ENCODE data around the gene ZNF564. TPM values are rescaled to one million over a fixed set of nuclear protein-coding genes. Genes with fewer than 3 reads are reported as not detected.

ZNF564 gene
- total RNA-seq, 2 donors from 2014 or later, result 5.2 to 14.2 TPM

- no peak overlapping the region for H3K27ac ChIP-seq
- H3K9me3 ChIP-seq, result no peaks in the 10 kb centered on the region
- H3K36me3 ChIP-seq (replicated peaks in 1 of 2; ENCODE audit: insufficient read depth in 1 of 2, low read depth in 2 of 2), result no peaks in the 10 kb centered on the region
- TF ChIP-seq, protein P1, sequence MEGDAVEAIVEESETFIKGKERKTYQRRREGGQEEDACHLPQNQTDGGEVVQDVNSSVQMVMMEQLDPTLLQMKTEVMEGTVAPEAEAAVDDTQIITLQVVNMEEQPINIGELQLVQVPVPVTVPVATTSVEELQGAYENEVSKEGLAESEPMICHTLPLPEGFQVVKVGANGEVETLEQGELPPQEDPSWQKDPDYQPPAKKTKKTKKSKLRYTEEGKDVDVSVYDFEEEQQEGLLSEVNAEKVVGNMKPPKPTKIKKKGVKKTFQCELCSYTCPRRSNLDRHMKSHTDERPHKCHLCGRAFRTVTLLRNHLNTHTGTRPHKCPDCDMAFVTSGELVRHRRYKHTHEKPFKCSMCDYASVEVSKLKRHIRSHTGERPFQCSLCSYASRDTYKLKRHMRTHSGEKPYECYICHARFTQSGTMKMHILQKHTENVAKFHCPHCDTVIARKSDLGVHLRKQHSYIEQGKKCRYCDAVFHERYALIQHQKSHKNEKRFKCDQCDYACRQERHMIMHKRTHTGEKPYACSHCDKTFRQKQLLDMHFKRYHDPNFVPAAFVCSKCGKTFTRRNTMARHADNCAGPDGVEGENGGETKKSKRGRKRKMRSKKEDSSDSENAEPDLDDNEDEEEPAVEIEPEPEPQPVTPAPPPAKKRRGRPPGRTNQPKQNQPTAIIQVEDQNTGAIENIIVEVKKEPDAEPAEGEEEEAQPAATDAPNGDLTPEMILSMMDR (IDR thresholded peaks at IDR 0.05), result peak in 4 of 7 experiments; percentile 15 to 32 (median 24)
- no peak for TF ChIP-seq POLR2A (IDR thresholded peaks at IDR 0.05)
- H3K4me3 ChIP-seq, result no peak overlapping the region
- H3K27me3 ChIP-seq, result no peaks in the 10 kb centered on the region
- intact Hi-C loops (cut with DNase I), result no loop called here
- DNase-seq (peak; percentile 21 to 44 (median 40)), ATAC-seq (peak; percentile 33)
- no peaks in the 10 kb centered on the region for H3K4me1 ChIP-seq
- WGBS, 2 donors, result 10 to 39% methylated on average over 2 to 35 of the region's 35 CpGs
Observed at GRCh38 chr19:12513531-12514061, 37.7 kb downstream of the ZNF564 start.

GRCh38 chr19:12497032-12497431 lies 54.2 kb downstream of the ZNF564 start:
- no peaks in the 10 kb centered on the region for H3K9me3 ChIP-seq
- no peaks in the 10 kb centered on the region for H3K36me3 ChIP-seq (replicated peaks in 1 of 2; ENCODE audit: insufficient read depth in 1 of 2, low read depth in 2 of 2)
- H3K4me1 ChIP-seq, result peaks cover 18% of the 10 kb centered on the region
- intact Hi-C loops (cut with DNase I), result no loop called here
- no peak for TF ChIP-seq POLR2A (IDR thresholded peaks at IDR 0.05)
- TF ChIP-seq, protein P1 (IDR thresholded peaks at IDR 0.05), result no peak
- no peak for ATAC-seq
- H3K4me3 ChIP-seq, result no peak overlapping the region
- peak overlapping the region in 1 of 4 donors; percentile 21 for H3K27ac ChIP-seq
- DNase-seq, result no peak
- H3K27me3 ChIP-seq, result no peaks in the 10 kb centered on the region
- WGBS, 2 donors, result 13 to 54% methylated on average over 4 of the region's 4 CpGs

DNA sequence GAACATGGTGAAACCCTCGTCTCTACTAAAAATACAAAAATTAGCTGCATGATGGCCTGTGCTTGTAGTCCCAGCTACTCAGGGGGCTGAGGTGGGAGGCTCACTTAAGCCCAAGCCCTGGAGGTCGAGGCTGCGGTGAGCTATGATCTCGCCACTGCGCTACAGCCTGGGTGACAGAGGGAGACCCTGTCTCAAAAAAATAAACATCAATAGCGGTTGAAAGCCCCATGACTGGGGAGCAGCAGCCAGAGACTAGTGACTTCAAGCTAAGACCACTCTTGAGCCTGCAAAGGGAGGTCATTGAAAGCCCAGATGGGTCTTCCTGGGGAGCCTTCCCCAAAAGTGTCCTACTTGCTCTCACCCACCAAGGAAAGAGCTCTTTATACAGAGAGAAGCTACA lies 54.8 kb downstream of the ZNF564 start:
- Histone ChIP-seq H3K9me3 (no peaks in the 10 kb centered on the region), H3K27me3 (no peaks in the 10 kb centered on the region), H3K27ac (no peak overlapping the region), H3K4me1 (peaks cover 18% of the 10 kb centered on the region), H3K4me3 (no peak overlapping the region), H3K36me3 (replicated peaks in 1 of 2; ENCODE audit: insufficient read depth in 1 of 2, low read depth in 2 of 2) (no peaks in the 10 kb centered on the region)
- 50 to 79% methylated on average over 1 to 4 of the region's 6 CpGs for WGBS, 2 donors
- DNase-seq (no peak), ATAC-seq (no peak)
- intact Hi-C loops (cut with DNase I), result no loop called here
- no peak for TF ChIP-seq POLR2A (IDR thresholded peaks at IDR 0.05)
- TF ChIP-seq, protein P1 (IDR thresholded peaks at IDR 0.05), result no peak

- no peaks in the 10 kb centered on the region for H3K36me3 ChIP-seq (replicated peaks in 1 of 2; ENCODE audit: insufficient read depth in 1 of 2, low read depth in 2 of 2)
- WGBS, 2 donors, result 1 to 4% methylated on average over 20 to 51 of the region's 51 CpGs
- H3K9me3 ChIP-seq, result no peaks in the 10 kb centered on the region
- H3K27ac ChIP-seq, result peak overlapping the region; percentile 88 to 93 (median 90)
- intact Hi-C loops (cut with DNase I), result no loop called here
- H3K27me3 ChIP-seq, result no peaks in the 10 kb centered on the region
- DNase-seq (peak; percentile 96 to 98 (median 98)), ATAC-seq (peak; percentile 100)
- TF ChIP-seq, protein P1 (IDR thresholded peaks at IDR 0.05), result peak in 5 of 7 experiments; percentile 22 to 59 (median 53)
- peak; percentile 87 to 95 (median 94) for TF ChIP-seq POLR2A (IDR thresholded peaks at IDR 0.05)
- H3K4me3 ChIP-seq, result peak overlapping the region; percentile 28 to 32
- peaks cover 18% of the 10 kb centered on the region for H3K4me1 ChIP-seq
Observed at GRCh38 chr19:12495002-12495802, 56.1 kb downstream of the ZNF564 start.

All from body of pancreas (tissue), 4 donors.